ENCODE data around the gene PIGT.

Gene PIGT

GRCh38 chr20:45470262-45470931, 54.5 kb downstream of the PIGT start:
- no peak for TF ChIP-seq MEIS1 (CRISPR knock-in tag; IDR thresholded peaks at IDR 0.05; ENCODE audit: borderline replicate concordance)
- TF ChIP-seq ZNF600 (tag by site-specific recombination; IDR thresholded peaks at IDR 0.05), result no peak
- TF ChIP-seq ZNF514 (tag by site-specific recombination; IDR thresholded peaks at IDR 0.05), result no peak
- TF ChIP-seq ZNF830 (tag by site-specific recombination; IDR thresholded peaks at IDR 0.05; ENCODE audit: low read depth), result no peak
- no peak for TF ChIP-seq HOXA7 (CRISPR knock-in tag; IDR thresholded peaks at IDR 0.05; ENCODE audit: borderline replicate concordance)
- TF ChIP-seq ZBTB49 (tag by site-specific recombination; IDR thresholded peaks at IDR 0.05; ENCODE audit: low read depth), result no peak
- TF ChIP-seq PRDM10 (tag by site-specific recombination; IDR thresholded peaks at IDR 0.05), result no peak
- TF ChIP-seq GLIS1 (tag by site-specific recombination; IDR thresholded peaks at IDR 0.05), result no peak
- TF ChIP-seq ZNF23 (tag by site-specific recombination; IDR thresholded peaks at IDR 0.05; ENCODE audit: borderline replicate concordance), result no peak
- no peak for TF ChIP-seq ZNF776 (tag by site-specific recombination; IDR thresholded peaks at IDR 0.05; ENCODE audit: borderline replicate concordance)
- TF ChIP-seq SETDB1 (IDR thresholded peaks at IDR 0.05; ENCODE audit: insufficient read length, low read length), result no peak
- no peak for TF ChIP-seq SCRT1 (tag by site-specific recombination; IDR thresholded peaks at IDR 0.05; ENCODE audit: borderline replicate concordance)
- TF ChIP-seq IKZF3 (tag by site-specific recombination; IDR thresholded peaks at IDR 0.05), result no peak
- no peak for TF ChIP-seq ZSCAN16 (tag by site-specific recombination; IDR thresholded peaks at IDR 0.05)
- TF ChIP-seq ZNF16 (tag by site-specific recombination; IDR thresholded peaks at IDR 0.05; ENCODE audit: low read depth), result no peak
- TF ChIP-seq KLF10 (tag by site-specific recombination; IDR thresholded peaks at IDR 0.05), result no peak
- no peak for TF ChIP-seq MYNN (tag by site-specific recombination; IDR thresholded peaks at IDR 0.05; ENCODE audit: borderline replicate concordance)
- TF ChIP-seq ZNF221 (tag by site-specific recombination; IDR thresholded peaks at IDR 0.05; ENCODE audit: borderline replicate concordance), result no peak
- TF ChIP-seq ZNF394 (tag by site-specific recombination; IDR thresholded peaks at IDR 0.05; ENCODE audit: borderline replicate concordance), result no peak
- no peak for TF ChIP-seq ZNF549 (tag by site-specific recombination; IDR thresholded peaks at IDR 0.05)
- Histone ChIP-seq H3K9me3 (ENCODE audit: control insufficient read depth, insufficient read depth, low read depth, low read length) (no peaks in the 10 kb centered on the region), H3K4me1 (ENCODE audit: control insufficient read depth, insufficient read depth, low read length) (peaks cover 4% of the 10 kb centered on the region; the same call in 1 of the 2 replicates), H3K4me3 (ENCODE audit: low read depth, low read length) (peak overlapping the region; percentile 38), H3K36me3 (ENCODE audit: control insufficient read depth in 2 of 2, insufficient read depth in 1 of 2, low read length in 2 of 2) (no peaks in the 10 kb centered on the region), H3K27ac (ENCODE audit: extremely low read depth, low read depth, low read length) (no peak overlapping the region)
- ChIA-PET POLR2A (interaction anchor here (0.6 kb wide), 1 partner anchor 128 kb away, joined by 3 read pairs; no protein-coding TSS in a partner anchor), CTCF (interaction anchor here (0.6 to 0.8 kb wide), 4 partner anchors 168 to 544 kb away, joined by 3 to 4 read pairs (median 4); no protein-coding TSS in a partner anchor)

Measured in HEK293 (cell line).